PC-9 (cell line): ENCODE data around the gene CSN1S1. TPM values are rescaled to one million over a fixed set of nuclear protein-coding genes. Genes with fewer than 3 reads are reported as not detected.

Experiments used
- BruUV-seq: library from RNA; stranded (reverse); fragments of 400-500 nt; replicated peaks from 2 replicates; lab custom pipeline; 2021; lab: Mats Ljungman, UMichigan
- CTCF ChIA-PET: fragments of 300-600 bp; sonication (Branson Sonifier 250); formaldehyde crosslinking; loops from one replicate; lab custom pipeline; 2022; ENCODE audit warnings: antibody characterized with exemption; lab: Charles Lee
- POLR2A ChIA-PET: fragments of 300-600 bp; sonication (Branson Sonifier 250); formaldehyde crosslinking; loops from one replicate; lab custom pipeline; 2022; ENCODE audit warnings: antibody characterized with exemption; ENCODE audit not compliant: unreplicated experiment; lab: Charles Lee
- DNase-seq, 2 experiments: peaks; one replicate each; pipeline versions ENCODE4 v3.0.0 to v3.0.0-alpha.2; 2015 to 2022; ENCODE audit warnings: mixed read lengths in 1 of 2
- H2AFZ ChIP-seq: fragments of 200-600 bp; sonication (generic); 2 replicates; pipeline ENCODE4 v1.8.1; 2017; ENCODE audit warnings: antibody characterized with exemption
- H3F3A ChIP-seq: fragments of 200-600 bp; sonication (generic); 2 replicates; pipeline ENCODE4 v1.8.1; 2017; ENCODE audit warnings: antibody characterized with exemption, mild to moderate bottlenecking, low read depth; ENCODE audit not compliant: insufficient read depth
- H3K27ac ChIP-seq: fragments of 200-600 bp; sonication (generic); 2 replicates; pipeline ENCODE4 v1.6.1; 2016; ENCODE audit warnings: mixed run types
- H3K27me3 ChIP-seq: fragments of 200-600 bp; sonication (generic); 2 replicates; pipeline ENCODE4 v1.6.1; 2016; ENCODE audit warnings: low read depth, mixed run types; ENCODE audit not compliant: insufficient read depth
- H3K36me3 ChIP-seq: fragments of 200-600 bp; sonication (generic); 2 replicates; pipeline ENCODE4 v1.6.1; 2016; ENCODE audit warnings: low read depth, mixed run types
- H3K4me1 ChIP-seq: fragments of 200-600 bp; sonication (generic); replicated peaks from 2 replicates; pipeline ENCODE4 v1.6.1; 2016; ENCODE audit warnings: mixed run types; ENCODE audit not compliant: insufficient read depth
- H3K4me2 ChIP-seq: fragments of 200-600 bp; sonication (generic); 2 replicates; pipeline ENCODE4 v1.6.1; 2017; ENCODE audit warnings: mixed run types
- H3K4me3 ChIP-seq: fragments of 200-600 bp; sonication (generic); 2 replicates; pipeline ENCODE4 v1.6.1; 2016; ENCODE audit warnings: mixed run types
- H3K79me2 ChIP-seq: fragments of 200-600 bp; sonication (generic); 2 replicates; pipeline ENCODE4 v1.6.1; 2017; ENCODE audit warnings: low read depth, mixed run types
- H3K9me2 ChIP-seq: fragments of 200-600 bp; sonication (generic); 2 replicates; pipeline ENCODE4 v1.8.1; 2017; ENCODE audit warnings: mild to moderate bottlenecking; ENCODE audit not compliant: insufficient read depth
- H3K9me3 ChIP-seq: fragments of 200-600 bp; sonication (generic); 2 replicates; pipeline ENCODE4 v1.8.1; 2016; ENCODE audit warnings: low read depth; ENCODE audit not compliant: insufficient read depth
- H4K20me1 ChIP-seq: fragments of 200-600 bp; sonication (generic); 2 replicates; pipeline ENCODE4 v1.8.1; 2017; ENCODE audit not compliant: insufficient read depth
- CTCF ChIP-seq: fragments of 200-600 bp; sonication (generic); conservative IDR thresholded peaks from 2 replicates; pipeline ENCODE4 v1.6.1; 2017; ENCODE audit warnings: mixed run types, antibody characterized with exemption, mild to moderate bottlenecking, moderate library complexity
- EZH2 ChIP-seq: fragments of 200-600 bp; sonication (generic); IDR thresholded peaks from 2 replicates; pipeline ENCODE4 v1.8.0; 2017; ENCODE audit warnings: antibody characterized with exemption, low read depth
- intact Hi-C: fragments of 100-400 bp; cut with micrococcal nuclease; formaldehyde crosslinking; loops from one replicate; pipeline ENCODE4 v1.10.0; 2022; ENCODE audit not compliant: unreplicated experiment
- total RNA-seq: library from RNA; stranded (reverse); gene quantifications from 2 replicates; pipeline ENCODE4 v1.2.3, GENCODE V29; 2021

The CSN1S1 gene
- total RNA-seq, 1 experiment from 2014 or later: not detected

GRCh38 chr4:69934150-69934549, 3.3 kb downstream of the CSN1S1 start:
- Histone ChIP-seq H3K4me2 (no peak overlapping the region), H3K36me3 (no peaks in the 10 kb centered on the region), H3K4me1 (no peaks in the 10 kb centered on the region), H2AFZ (no peak overlapping the region), H3K79me2 (no peaks in the 10 kb centered on the region), H3K27ac (no peak overlapping the region), H4K20me1 (no peaks in the 10 kb centered on the region), H3K9me2 (no peaks in the 10 kb centered on the region), H3K9me3 (no peaks in the 10 kb centered on the region), H3K4me3 (no peak overlapping the region), H3F3A (no peaks in the 10 kb centered on the region), H3K27me3 (no peaks in the 10 kb centered on the region)
- ChIA-PET CTCF (no interaction called here), POLR2A (no interaction called here)
- intact Hi-C loops: no loop called here
- no TSS peak for BruUV-seq
- TF ChIP-seq CTCF (no peak), EZH2 (no peak)
- DNase-seq: no peak

GRCh38 chr4:69936566-69936965, 5.7 kb downstream of the CSN1S1 start:
- no peaks in the 10 kb centered on the region for H3K9me3 ChIP-seq
- H3K27me3 ChIP-seq: no peaks in the 10 kb centered on the region
- ChIA-PET CTCF (no interaction called here), POLR2A (no interaction called here)
- H3K36me3 ChIP-seq: no peaks in the 10 kb centered on the region
- intact Hi-C loops: no loop called here
- no peak overlapping the region for H3K4me3 ChIP-seq
- H3K9me2 ChIP-seq: no peaks in the 10 kb centered on the region
- no peaks in the 10 kb centered on the region for H3K79me2 ChIP-seq
- H3K27ac ChIP-seq: no peak overlapping the region
- H4K20me1 ChIP-seq: no peaks in the 10 kb centered on the region
- no peak overlapping the region for H2AFZ ChIP-seq
- TF ChIP-seq EZH2: no peak
- TF ChIP-seq CTCF: no peak
- no TSS peak for BruUV-seq
- H3K4me1 ChIP-seq: no peaks in the 10 kb centered on the region
- H3K4me2 ChIP-seq: no peak overlapping the region
- no peak for DNase-seq
- H3F3A ChIP-seq: no peaks in the 10 kb centered on the region

- BruUV-seq: no TSS peak
- CTCF ChIA-PET: no interaction called here
- DNase-seq: no peak
- H3K9me3 ChIP-seq: no peaks in the 10 kb centered on the region
- H3K79me2 ChIP-seq: no peaks in the 10 kb centered on the region
- POLR2A ChIA-PET: no interaction called here
- H3K4me2 ChIP-seq: no peak overlapping the region
- no peak overlapping the region for H3K27ac ChIP-seq
- H3F3A ChIP-seq: no peaks in the 10 kb centered on the region
- H3K4me3 ChIP-seq: no peak overlapping the region
- TF ChIP-seq EZH2 (no peak), CTCF (no peak)
- H3K4me1 ChIP-seq: no peaks in the 10 kb centered on the region
- H4K20me1 ChIP-seq: no peaks in the 10 kb centered on the region
- H3K27me3 ChIP-seq: no peaks in the 10 kb centered on the region
- no peaks in the 10 kb centered on the region for H3K9me2 ChIP-seq
- intact Hi-C loops: no loop called here
- no peaks in the 10 kb centered on the region for H3K36me3 ChIP-seq
- no peak overlapping the region for H2AFZ ChIP-seq
Measured at GRCh38 chr4:69951602-69952001, 20.7 kb downstream of the CSN1S1 start.
